Gastroesophageal sphincter (tissue), 3 donors: Measurements from ENCODE around the gene TPRG1L.

Source experiments
- CTCF ChIP-seq, 4 experiments: fragments of 200-600 bp in 2 of 4; fragments of 450-650 bp in 2 of 4; sonication (generic) in 1 of 4; IDR thresholded peaks; one replicate each; pipeline ENCODE4 v1.5.1; 2017 to 2019; ENCODE audit warnings: antibody characterized with exemption in 4 of 4, mild to moderate bottlenecking in 2 of 4, moderate library complexity in 2 of 4
- POLR2AphosphoS5 ChIP-seq: sonication (generic); formaldehyde crosslinking; IDR thresholded peaks from one replicate; pipeline ENCODE4 v1.6.1; 2017; ENCODE audit warnings: antibody characterized with exemption

GRCh38 chr1:3632716-3633343, 8.0 kb downstream of the TPRG1L start:
- TF ChIP-seq CTCF (IDR thresholded peaks at IDR 0.05) (no peak), POLR2AphosphoS5 (no peak)
